HFF-Myc (cell line): ENCODE data around the gene GPR183.
"Not testable (repeated sequence)": the region's sequence is repeated elsewhere in the genome, so short reads cannot be mapped to it uniquely, and the experiment has no call there.

Experiments used
- DNase-seq: peaks from one replicate; pipeline ENCODE4 v3.0.0-alpha.2; 2011; ENCODE audit warnings: low read depth; ENCODE audit errors: extremely low read depth
- H3K4me3 ChIP-seq: replicated peaks from 2 replicates; pipeline ENCODE4 v1.5.1; 2011; ENCODE audit warnings: low read depth, mild to moderate bottlenecking, control low read depth, low read length
- TF ChIP-seq, protein P1 (sequence below): IDR thresholded peaks from 2 replicates; pipeline ENCODE4 v1.5.1; 2012; ENCODE audit warnings: mild to moderate bottlenecking, low read depth, low read length, control low read depth; ENCODE audit errors: missing control alignments

Gene GPR183

DNA sequence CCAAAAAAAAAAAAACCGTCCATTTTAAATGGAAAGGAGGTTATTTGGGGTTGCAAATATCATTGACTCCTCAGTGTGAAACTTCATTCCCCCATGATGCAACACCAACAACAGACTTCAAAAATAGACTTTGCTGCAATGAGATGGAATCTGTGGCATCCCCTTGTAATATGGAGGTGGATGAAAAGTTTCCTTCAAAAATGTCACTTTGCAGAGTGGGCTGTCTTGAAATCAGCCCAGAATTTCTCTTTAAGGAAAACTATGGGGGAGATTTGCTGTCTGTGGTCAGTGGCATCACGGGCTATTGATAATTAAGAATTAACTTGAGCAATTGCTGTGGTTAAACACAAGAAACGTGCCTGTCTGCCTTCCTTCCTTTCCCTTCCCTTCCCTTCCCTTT, 50.5 kb downstream of the GPR183 start:
- DNase-seq, result no peak
- H3K4me3 ChIP-seq, result no peak overlapping the region
- TF ChIP-seq, protein P1, sequence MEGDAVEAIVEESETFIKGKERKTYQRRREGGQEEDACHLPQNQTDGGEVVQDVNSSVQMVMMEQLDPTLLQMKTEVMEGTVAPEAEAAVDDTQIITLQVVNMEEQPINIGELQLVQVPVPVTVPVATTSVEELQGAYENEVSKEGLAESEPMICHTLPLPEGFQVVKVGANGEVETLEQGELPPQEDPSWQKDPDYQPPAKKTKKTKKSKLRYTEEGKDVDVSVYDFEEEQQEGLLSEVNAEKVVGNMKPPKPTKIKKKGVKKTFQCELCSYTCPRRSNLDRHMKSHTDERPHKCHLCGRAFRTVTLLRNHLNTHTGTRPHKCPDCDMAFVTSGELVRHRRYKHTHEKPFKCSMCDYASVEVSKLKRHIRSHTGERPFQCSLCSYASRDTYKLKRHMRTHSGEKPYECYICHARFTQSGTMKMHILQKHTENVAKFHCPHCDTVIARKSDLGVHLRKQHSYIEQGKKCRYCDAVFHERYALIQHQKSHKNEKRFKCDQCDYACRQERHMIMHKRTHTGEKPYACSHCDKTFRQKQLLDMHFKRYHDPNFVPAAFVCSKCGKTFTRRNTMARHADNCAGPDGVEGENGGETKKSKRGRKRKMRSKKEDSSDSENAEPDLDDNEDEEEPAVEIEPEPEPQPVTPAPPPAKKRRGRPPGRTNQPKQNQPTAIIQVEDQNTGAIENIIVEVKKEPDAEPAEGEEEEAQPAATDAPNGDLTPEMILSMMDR, result no peak

DNA sequence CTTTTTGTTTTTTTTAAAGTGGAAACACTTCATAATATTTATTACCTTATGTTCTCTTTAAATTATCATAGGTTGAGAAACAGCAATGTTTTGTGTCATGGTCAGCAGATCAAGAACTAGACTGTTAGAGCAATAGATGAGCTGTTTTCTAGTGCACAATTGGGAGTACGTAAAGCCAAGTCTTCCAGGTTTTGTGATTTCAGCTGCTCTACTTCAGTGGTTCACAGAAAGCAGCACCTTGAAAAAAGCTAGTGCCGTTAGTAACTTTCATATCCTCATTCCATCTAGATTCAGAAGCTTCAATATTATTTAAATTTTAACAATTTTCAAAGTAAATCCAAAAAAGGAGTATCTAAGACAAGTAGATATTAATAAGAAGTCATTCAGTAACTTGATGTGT, 50.9 kb downstream of the GPR183 start:
- TF ChIP-seq, protein P1, result no peak
- no peak overlapping the region for H3K4me3 ChIP-seq
- no peak for DNase-seq

DNA sequence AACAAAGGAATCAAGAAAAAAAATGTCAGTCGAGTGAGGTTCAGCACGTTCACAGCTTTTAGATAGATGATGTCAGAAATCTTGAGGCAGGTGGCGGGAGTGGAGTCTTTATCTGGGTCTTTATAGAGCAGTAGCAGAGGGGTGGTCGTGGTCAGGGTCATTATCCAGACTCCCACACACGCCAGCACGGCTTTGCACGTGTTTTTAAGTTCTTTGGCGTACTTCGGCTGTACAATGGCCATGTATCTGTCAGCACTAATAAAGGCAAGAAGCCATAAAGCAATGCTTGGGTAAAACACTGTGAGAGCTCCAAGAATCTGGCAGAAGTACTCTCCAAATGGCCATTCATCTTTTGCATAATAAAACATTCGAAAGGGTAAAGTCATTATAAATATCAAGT, 51.9 kb downstream of the GPR183 start:
- no peak for DNase-seq
- no peak overlapping the region for H3K4me3 ChIP-seq
- TF ChIP-seq, protein P1, result no peak

DNA sequence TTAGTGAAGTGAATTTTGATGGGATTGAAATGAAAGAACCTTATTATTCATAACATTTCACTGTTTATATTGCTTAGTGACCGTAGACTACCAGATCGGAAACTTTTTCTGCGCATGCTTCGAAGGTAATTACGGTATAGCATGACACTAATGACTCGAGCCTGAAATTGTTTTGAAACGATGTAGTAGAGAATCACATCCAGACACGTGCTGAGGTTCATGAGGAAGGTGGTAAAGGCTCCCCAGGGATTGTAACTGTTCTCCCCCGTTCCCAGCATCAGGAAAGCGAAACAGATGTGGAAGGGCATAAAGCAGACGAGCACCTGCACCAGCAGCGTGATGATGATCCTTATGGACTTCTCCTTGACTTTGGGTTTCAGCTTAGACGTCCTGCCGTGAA, 52.4 kb downstream of the GPR183 start:
- TF ChIP-seq, protein P1, result no peak
- H3K4me3 ChIP-seq, result no peak overlapping the region
- no peak for DNase-seq

DNA sequence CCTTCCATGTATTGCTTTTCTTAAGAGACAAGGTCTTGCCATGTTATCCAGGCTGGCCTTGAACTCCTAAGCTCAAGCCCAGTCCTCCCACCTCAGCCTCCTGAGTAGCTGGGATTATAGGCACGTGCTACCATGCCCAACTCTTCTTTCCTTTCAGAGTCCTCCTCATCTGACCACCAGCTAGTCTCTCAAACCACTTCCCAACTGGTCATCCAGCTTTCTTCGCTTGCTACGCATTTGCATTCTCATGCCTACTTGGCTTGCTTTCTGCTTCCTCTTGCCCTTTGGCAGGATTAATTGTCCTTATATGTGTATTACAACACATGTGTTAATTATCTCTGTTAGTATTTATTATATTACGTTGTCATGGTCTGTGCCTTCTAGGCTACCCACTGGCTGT, 55.3 kb downstream of the GPR183 start:
- H3K4me3 ChIP-seq, result no peak overlapping the region
- DNase-seq, result no peak
- TF ChIP-seq, protein P1, result no peak

DNA sequence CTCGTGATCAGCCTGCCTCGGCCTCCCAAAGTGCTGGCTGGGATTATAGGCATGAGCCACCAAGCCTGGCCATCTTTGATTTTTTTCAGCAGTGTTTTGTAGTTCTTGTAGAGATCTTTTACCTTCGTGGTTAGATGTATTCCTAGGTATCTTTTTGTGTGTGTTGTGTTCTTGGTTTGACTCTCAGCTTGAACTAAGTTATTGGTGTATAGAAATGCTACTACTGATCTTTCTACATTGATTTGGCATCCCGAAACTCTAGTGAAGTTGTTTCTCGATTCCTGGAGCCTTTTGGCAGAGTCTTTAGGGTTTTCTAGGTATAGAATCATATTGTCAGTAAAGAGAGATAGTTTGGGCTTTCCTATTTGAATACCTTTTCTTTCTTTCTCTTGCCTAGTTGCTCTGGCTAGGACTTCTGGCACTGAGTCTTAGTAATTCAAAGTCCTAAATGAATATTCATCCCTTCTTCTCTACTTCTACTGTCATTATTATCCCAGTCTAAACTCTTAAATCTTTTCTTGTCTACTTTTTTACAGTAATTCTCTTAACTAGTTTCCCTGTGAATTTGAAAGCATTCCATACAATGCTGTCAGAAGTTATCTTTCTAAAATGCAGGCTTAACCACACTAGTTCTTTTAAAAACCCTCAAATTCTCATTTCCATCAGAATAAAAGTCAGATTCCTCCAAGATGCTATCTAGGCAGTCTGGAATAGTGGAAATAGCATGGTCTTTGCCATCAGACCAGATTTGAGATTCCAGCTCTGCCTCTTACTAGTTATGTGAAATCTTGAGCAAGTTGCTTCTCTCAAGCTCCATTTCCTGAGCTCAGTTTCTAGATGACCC, 56.0 kb downstream of the GPR183 start:
- H3K4me3 ChIP-seq, result no peak overlapping the region

DNA sequence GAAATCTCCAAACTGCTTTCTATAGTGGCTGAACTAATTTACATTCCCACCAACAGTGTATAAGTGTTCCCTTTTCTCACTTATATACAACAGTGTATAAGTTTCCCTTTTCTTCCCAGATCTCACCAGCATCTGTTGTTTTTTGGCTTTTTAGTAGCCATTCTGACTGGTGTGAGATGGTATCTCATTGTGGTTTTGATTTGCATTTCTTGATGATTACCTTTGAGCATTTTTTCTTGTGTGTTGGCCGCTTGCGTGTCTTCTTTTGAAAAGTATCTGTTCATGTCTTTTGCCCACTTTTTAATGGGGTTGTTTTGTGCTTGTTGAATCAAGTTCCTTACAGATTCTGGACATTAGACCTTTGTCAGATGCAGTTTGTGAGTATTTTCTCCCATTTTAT, 57.6 kb downstream of the GPR183 start:
- DNase-seq, H3K4me3 ChIP-seq: not testable (repeated sequence)

More for the DNA sequence above, 56.0 kb downstream of the GPR183 start:
- TF ChIP-seq, protein P1, result no peak
- no peak for DNase-seq

DNA sequence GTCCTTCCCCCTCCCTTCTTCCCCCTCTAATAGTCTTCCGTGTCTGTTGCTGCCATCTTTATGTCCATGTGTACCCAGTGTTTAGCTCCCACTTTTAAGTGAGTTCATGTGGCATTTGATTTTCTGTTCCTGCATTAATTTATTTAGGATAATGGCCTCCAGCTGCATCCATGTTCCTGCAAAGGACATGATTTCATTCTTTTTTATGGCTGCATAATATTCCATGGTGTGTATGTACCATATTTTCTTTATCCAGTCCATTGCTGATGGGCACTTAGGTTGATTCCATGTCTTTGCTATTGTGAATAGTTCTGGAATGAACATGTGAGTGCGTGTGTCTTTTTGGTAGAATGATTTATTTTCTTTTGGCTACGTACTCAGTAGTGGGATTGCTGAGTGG, 58.0 kb downstream of the GPR183 start:
- not testable (repeated sequence) for DNase-seq, H3K4me3 ChIP-seq
